GM12878 (cell line): Measurements from ENCODE around the gene SMCO1. TPM values are rescaled to one million over a fixed set of nuclear protein-coding genes. Genes with fewer than 3 reads are reported as not detected.

Experiments
- ATAC-seq: fragments of 200-7000 bp; cut with Tn5 transposase; 3 replicates; pipeline ENCODE4 v1.9.1; 2020; ENCODE audit warnings: mild to moderate bottlenecking, moderate library complexity
- BruUV-seq: library from RNA; stranded (reverse); fragments of 400-500 nt; replicated peaks from 2 replicates; lab custom pipeline; 2021; lab: Mats Ljungman, UMichigan
- CTCF ChIA-PET: fragments of 300-600 bp; sonication (Branson Sonifier 250); formaldehyde crosslinking; extraction: SDS; loops from one replicate; lab custom pipeline; 2021; ENCODE audit warnings: inconsistent platforms; lab: Yijun Ruan, JAX
- POLR2A ChIA-PET: fragments of 350-600 bp; formaldehyde crosslinking; extraction: SDS; loops from one replicate; lab custom pipeline; 2021; ENCODE audit warnings: inconsistent platforms; lab: Charles Lee
- RAD21 ChIA-PET: fragments of 300-600 bp; sonication (Branson Sonifier 250); formaldehyde crosslinking; loops from one replicate; lab custom pipeline; 2023; ENCODE audit warnings: antibody characterized with exemption; ENCODE audit not compliant: unreplicated experiment; lab: Charles Lee
- SMC1A ChIA-PET: fragments of 300-600 bp; sonication (Branson Sonifier 250); formaldehyde crosslinking; loops from one replicate; lab custom pipeline; 2023; ENCODE audit not compliant: unreplicated experiment, uncharacterized antibody; lab: Charles Lee
- DNase-seq: peaks from one replicate; pipeline ENCODE4 v3.0.0-alpha.2; 2011; ENCODE audit warnings: low read depth, low spot score
- FAIRE-seq: peaks from 3 replicates; lab custom pipeline; 2011; peaks lifted over from hg19 to GRCh38; lab: Jason Lieb, UNC
- H2AFZ ChIP-seq: 2 replicates; pipeline ENCODE4 v1.6.0; 2011; ENCODE audit warnings: low read depth, low read length, control low read depth; ENCODE audit not compliant: control insufficient read depth
- H3K27ac ChIP-seq: 2 replicates; pipeline ENCODE4 v1.5.1; 2011; ENCODE audit warnings: control low read depth; ENCODE audit not compliant: control insufficient read depth, insufficient read depth
- H3K27me3 ChIP-seq, 2 experiments: replicated peaks in 1 of 2; 2 replicates each; pipeline versions ENCODE4 v1.6.0 to v1.6.1; 2011; ENCODE audit warnings: low read length in 1 of 2; ENCODE audit not compliant: control insufficient read depth in 2 of 2, insufficient read depth in 2 of 2
- H3K36me3 ChIP-seq, 2 experiments: 2 replicates each; pipeline ENCODE4 v1.5.1; 2011; ENCODE audit warnings: low read length in 1 of 2; ENCODE audit not compliant: control insufficient read depth in 2 of 2, insufficient read depth in 2 of 2
- H3K4me1 ChIP-seq: 2 replicates; pipeline ENCODE4 v1.6.1; 2011; ENCODE audit warnings: mild to moderate bottlenecking, low read length, moderate library complexity, mixed read lengths; ENCODE audit not compliant: control insufficient read depth, insufficient read depth
- H3K4me2 ChIP-seq: 2 replicates; pipeline ENCODE4 v1.6.0; 2011; ENCODE audit warnings: control low read depth; ENCODE audit not compliant: control insufficient read depth, insufficient read depth
- H3K4me3 ChIP-seq: fragments of 200-600 bp; sonication (generic); 2 replicates; pipeline ENCODE4 v1.5.1; 2016
- H3K79me2 ChIP-seq: 2 replicates; pipeline ENCODE4 v1.6.0; 2011; ENCODE audit warnings: low read length; ENCODE audit not compliant: control insufficient read depth, insufficient read depth
- H3K9ac ChIP-seq: 2 replicates; pipeline ENCODE4 v1.8.0; 2011; ENCODE audit warnings: low read length, control low read depth, mixed read lengths; ENCODE audit not compliant: control insufficient read depth, insufficient read depth
- H3K9me3 ChIP-seq: replicated peaks from 3 replicates; pipeline ENCODE4 v1.5.1; 2011; ENCODE audit warnings: mild to moderate bottlenecking, low read length; ENCODE audit not compliant: control insufficient read depth, insufficient read depth
- H4K20me1 ChIP-seq: 2 replicates; pipeline ENCODE4 v1.6.0; 2011; ENCODE audit not compliant: control insufficient read depth, insufficient read depth
- BHLHE40 ChIP-seq, 2 experiments: fragments of 450-650 bp in 1 of 2; IDR thresholded peaks; 2 replicates each; pipeline ENCODE4 v1.6.1; 2011 to 2017; ENCODE audit warnings: low read depth in 2 of 2, borderline replicate concordance in 1 of 2, improper control_type of control experiment in 1 of 2, low read length in 1 of 2, mild to moderate bottlenecking in 1 of 2
- CHD1 ChIP-seq: IDR thresholded peaks from 2 replicates; pipeline ENCODE4 v1.6.1; 2012; ENCODE audit warnings: low read depth, low read length, improper control_type of control experiment
- LARP7 ChIP-seq: fragments of 450-650 bp; IDR thresholded peaks from 2 replicates; pipeline ENCODE4 v1.6.1; 2017; ENCODE audit warnings: mild to moderate bottlenecking
- NFIC ChIP-seq: IDR thresholded peaks from 2 replicates; pipeline ENCODE4 v1.6.1; 2012; ENCODE audit warnings: low read depth, mild to moderate bottlenecking, inconsistent platforms, low read length, moderate library complexity
- PML ChIP-seq: IDR thresholded peaks from 2 replicates; pipeline ENCODE4 v1.6.1; 2012; ENCODE audit warnings: low read length, inconsistent platforms
- RAD51 ChIP-seq: fragments of 450-650 bp; IDR thresholded peaks from 2 replicates; pipeline ENCODE4 v1.6.1; 2016; ENCODE audit warnings: moderate library complexity, mild to moderate bottlenecking, inconsistent platforms
- RB1 ChIP-seq: fragments of 450-650 bp; formaldehyde crosslinking; IDR thresholded peaks from 2 replicates; pipeline ENCODE4 v1.6.1; 2017; ENCODE audit warnings: mild to moderate bottlenecking, borderline replicate concordance
- STAT3 ChIP-seq: IDR thresholded peaks from 2 replicates; pipeline ENCODE4 v1.6.1; 2011; ENCODE audit warnings: low read depth, low read length, improper control_type of control experiment
- TBL1XR1 ChIP-seq: IDR thresholded peaks from 2 replicates; pipeline ENCODE4 v1.6.1; 2012; ENCODE audit warnings: low read depth, low read length, improper control_type of control experiment
- ZBTB11 ChIP-seq: fragments of 450-650 bp; formaldehyde crosslinking; IDR thresholded peaks from 2 replicates; pipeline ENCODE4 v1.5.0; 2022; ENCODE audit warnings: mild to moderate bottlenecking, missing genetic modification characterization
- ZBTB40 ChIP-seq: fragments of 450-650 bp; IDR thresholded peaks from 2 replicates; pipeline ENCODE4 v1.6.1; 2016; ENCODE audit warnings: mild to moderate bottlenecking, moderate library complexity, borderline replicate concordance
- ZNF24 ChIP-seq: fragments of 450-650 bp; IDR thresholded peaks from 2 replicates; pipeline ENCODE4 v1.6.1; 2017; ENCODE audit warnings: antibody characterized with exemption, mild to moderate bottlenecking
- WGBS: methylation state at CpG from one replicate; pipeline ENCODE4 v1.1.6; 2016; ENCODE audit warnings: low lambda C conversion rate; ENCODE audit not compliant: insufficient replicate concordance, insufficient coverage; ENCODE audit errors: missing lambda C conversion rate; 5-methylcytosine and 5-hydroxymethylcytosine counted together
- in situ Hi-C: fragments of 300-500 bp; cut with MboI; formaldehyde crosslinking; loops from 9 replicates; pipeline ENCODE4 v1.14.3; 2018; ENCODE audit warnings: mixed read lengths
- intact Hi-C: fragments of 100-400 bp; cut with micrococcal nuclease; formaldehyde crosslinking; loops from one replicate; pipeline ENCODE4 v1.14.2; 2022; ENCODE audit not compliant: unreplicated experiment
- polyA plus RNA-seq, 11 experiments: library from polyadenylated mRNA; depleted of rRNA in 4 of 11; unstranded in 6 of 11; stranded (reverse) in 5 of 11; fragments of >200 nt; fragmentation: Nextera tagmentation in 4 of 11; fragmentation: Illumina TruSeq in 1 of 11; extraction: Ambion mirVana in 4 of 11; extraction: Trizol in 1 of 11; gene quantifications; 1 replicate in 1 of 11; 2 replicates in 10 of 11; pipeline versions ENCODE4 v1.2.1 to v1.2.3, GENCODE V29; 2011 to 2016; ENCODE audit warnings: inconsistent platforms in 2 of 11, missing spikeins in 2 of 11, low read depth in 1 of 11
- total RNA-seq, 4 experiments: library from RNA; depleted of rRNA in 3 of 4; stranded (reverse); fragments of >200 nt in 3 of 4; fragmentation: Illumina TruSeq in 1 of 4; extraction: Trizol in 1 of 4; gene quantifications; 2 replicates each; pipeline versions ENCODE4 v1.2.1 to v1.2.3, GENCODE V29; 2013 to 2021
- TF ChIP-seq, protein P1 (sequence below): fragments of 450-650 bp; IDR thresholded peaks from 2 replicates; pipeline ENCODE4 v1.6.1; 2018; ENCODE audit warnings: mild to moderate bottlenecking, low read depth, moderate library complexity; ENCODE audit not compliant: partially characterized antibody

Gene SMCO1
- total and polyA plus RNA-seq, 10 of the 15 experiments (the other 5 are each of a cell fraction or from before 2014, with no cell fraction given) = 0.05 TPM; not detected in 9

- peak overlapping the region; percentile 71 for H3K9ac ChIP-seq
- no peaks in the 10 kb centered on the region for H3K79me2 ChIP-seq
- H2AFZ ChIP-seq = peak overlapping the region; percentile 74
- no peak for DNase-seq
- H3K9me3 ChIP-seq = no peaks in the 10 kb centered on the region
- ChIA-PET RAD21 (interaction anchor here (1.0 to 2.0 kb wide), 2 partner anchors 81 to 164 kb away, joined by 3 to 4 read pairs; no protein-coding TSS in a partner anchor), CTCF (interaction anchor here (0.8 to 2.1 kb wide), 6 partner anchors 10 to 87 kb away, joined by 3 to 9 read pairs (median 4); no protein-coding TSS in a partner anchor), POLR2A (interaction anchor here (0.5 kb wide), 1 partner anchor 140 kb away, joined by 3 read pairs; no protein-coding TSS in a partner anchor), SMC1A (interaction anchor here (0.6 kb wide), 1 partner anchor 86 kb away, joined by 3 read pairs; no protein-coding TSS in a partner anchor)
- intact Hi-C loops (loop anchor here (2.0 kb wide), 1 partner anchor 156 kb away; no protein-coding TSS in a partner anchor), in situ Hi-C loops (no loop called here)
- under 1% methylated on average over 46 of the region's 52 CpGs for WGBS
- FAIRE-seq = no peak
- H3K27me3 ChIP-seq = no peaks in the 10 kb centered on the region
- no peaks in the 10 kb centered on the region for H4K20me1 ChIP-seq
- peaks cover 13% of the 10 kb centered on the region for H3K4me1 ChIP-seq
- H3K4me2 ChIP-seq = peak overlapping the region; percentile 97
- H3K4me3 ChIP-seq = peak overlapping the region; percentile 69
- no peaks in the 10 kb centered on the region for H3K36me3 ChIP-seq
- ATAC-seq = peak; percentile 96
- no TSS peak for BruUV-seq
- peak overlapping the region; percentile 96 for H3K27ac ChIP-seq
- TF ChIP-seq RB1 (peak; percentile 26; the same call in 1 of the 2 replicates), LARP7 (no peak), TBL1XR1 (no peak), CHD1 (no peak), RAD51 (no peak), ZBTB40 (no peak), ZBTB11 (CRISPR knock-in tag) (no peak), PML (0 out of 2 replicates have a peak, but pooled peaks have one; percentile 65), NFIC (no peak), BHLHE40 (IDR thresholded peaks at IDR 0.05; ENCODE audit: borderline replicate concordance in 1 of 2, low read depth in 2 of 2, low read length in 1 of 2) (no peak), ZNF24 (no peak), STAT3 (no peak)
- TF ChIP-seq, protein P1, sequence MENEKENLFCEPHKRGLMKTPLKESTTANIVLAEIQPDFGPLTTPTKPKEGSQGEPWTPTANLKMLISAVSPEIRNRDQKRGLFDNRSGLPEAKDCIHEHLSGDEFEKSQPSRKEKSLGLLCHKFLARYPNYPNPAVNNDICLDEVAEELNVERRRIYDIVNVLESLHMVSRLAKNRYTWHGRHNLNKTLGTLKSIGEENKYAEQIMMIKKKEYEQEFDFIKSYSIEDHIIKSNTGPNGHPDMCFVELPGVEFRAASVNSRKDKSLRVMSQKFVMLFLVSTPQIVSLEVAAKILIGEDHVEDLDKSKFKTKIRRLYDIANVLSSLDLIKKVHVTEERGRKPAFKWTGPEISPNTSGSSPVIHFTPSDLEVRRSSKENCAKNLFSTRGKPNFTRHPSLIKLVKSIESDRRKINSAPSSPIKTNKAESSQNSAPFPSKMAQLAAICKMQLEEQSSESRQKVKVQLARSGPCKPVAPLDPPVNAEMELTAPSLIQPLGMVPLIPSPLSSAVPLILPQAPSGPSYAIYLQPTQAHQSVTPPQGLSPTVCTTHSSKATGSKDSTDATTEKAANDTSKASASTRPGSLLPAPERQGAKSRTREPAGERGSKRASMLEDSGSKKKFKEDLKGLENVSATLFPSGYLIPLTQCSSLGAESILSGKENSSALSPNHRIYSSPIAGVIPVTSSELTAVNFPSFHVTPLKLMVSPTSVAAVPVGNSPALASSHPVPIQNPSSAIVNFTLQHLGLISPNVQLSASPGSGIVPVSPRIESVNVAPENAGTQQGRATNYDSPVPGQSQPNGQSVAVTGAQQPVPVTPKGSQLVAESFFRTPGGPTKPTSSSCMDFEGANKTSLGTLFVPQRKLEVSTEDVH = no peak
These were observed 13.6 kb upstream of the SMCO1 start for GRCh38 chr3:196528639-196529233.
